T-helper 2 cell treated with Interferon-gamma antibody and Interleukin-4, amounts not matched to agents 5 μg/mL and 100 μg/mL, for 36 hours (primary cell): ENCODE measurements around the gene NIPAL1.
"Not testable (repeated sequence)": the region's sequence is repeated elsewhere in the genome, so short reads cannot be mapped to it uniquely, and the experiment has no call there.

Experiments
- DNase-seq: peaks from one replicate; pipeline ENCODE4 v3.0.0; 2021; ENCODE audit warnings: low spot score
- H3K27ac Mint-ChIP-seq: one replicate; pipeline ENCODE4 v1.8.0; 2021; ENCODE audit warnings: mild to moderate bottlenecking, mixed read lengths
- H3K27me3 Mint-ChIP-seq: one replicate; pipeline ENCODE4 v1.8.0; 2021; ENCODE audit warnings: low read depth, mixed read lengths
- H3K36me3 Mint-ChIP-seq: one replicate; pipeline ENCODE4 v1.8.0; 2021; ENCODE audit warnings: low read depth, mixed read lengths
- H3K4me1 Mint-ChIP-seq: one replicate; pipeline ENCODE4 v1.8.0; 2021; ENCODE audit warnings: low read depth, mixed read lengths
- H3K4me3 Mint-ChIP-seq: one replicate; pipeline ENCODE4 v1.8.0; 2022; ENCODE audit warnings: mild to moderate bottlenecking, moderate library complexity, mixed read lengths
- H3K9me3 Mint-ChIP-seq: one replicate; pipeline ENCODE4 v1.8.0; 2021; ENCODE audit warnings: mixed read lengths

NIPAL1 gene

DNA sequence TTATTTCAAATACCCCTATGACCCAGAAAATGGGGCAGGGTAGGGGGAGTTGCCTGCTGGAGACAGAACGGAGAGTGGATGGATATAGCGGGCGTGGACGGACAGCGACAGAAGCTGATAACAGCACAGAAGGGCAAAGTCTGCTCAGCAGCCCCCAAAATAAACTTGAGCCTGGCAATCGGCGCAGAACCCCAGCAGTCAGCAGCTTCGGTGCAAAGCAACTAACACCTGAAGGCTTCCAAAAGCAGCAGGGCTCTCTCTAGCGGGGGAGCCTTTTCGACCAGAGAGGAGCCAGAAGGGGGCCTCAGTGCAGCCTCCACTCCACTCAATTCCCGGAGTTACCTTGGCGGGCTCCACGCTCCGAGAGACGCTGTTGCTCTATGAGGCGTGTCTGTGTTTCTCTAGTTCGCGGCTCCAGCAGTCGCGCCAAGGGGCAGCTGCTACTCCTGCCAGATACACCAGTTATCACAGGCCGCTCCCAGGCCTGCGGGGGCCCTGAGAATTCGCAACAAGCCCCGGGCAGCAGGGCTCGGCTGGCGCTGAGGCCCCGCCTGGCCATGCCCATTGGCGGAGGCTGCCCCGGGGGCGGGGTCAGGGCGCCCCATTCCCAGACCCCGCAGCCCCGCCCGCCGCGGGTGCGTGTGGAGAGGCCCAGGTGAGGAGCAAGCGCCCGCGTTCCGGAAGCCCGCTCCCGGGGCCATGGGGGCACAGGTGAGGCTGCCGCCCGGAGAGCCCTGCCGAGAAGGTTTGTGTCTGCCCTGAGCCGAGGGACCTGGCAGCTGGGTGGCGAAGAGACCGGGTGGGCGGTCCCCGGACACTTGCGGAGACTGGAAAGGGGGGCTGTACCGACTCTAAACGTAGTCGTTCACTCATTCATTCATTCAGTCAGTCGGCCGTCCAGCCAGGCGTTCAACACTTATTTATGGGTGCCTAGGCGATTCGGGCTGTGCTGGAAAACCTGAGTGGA lies at the start of gene NIPAL1, which contains the start of gene CNGA1:
TSS of gene NIPAL1 (plus strand) at position 632 of the 967 bp plus-strand sequence. CDS start at position 700, 68 bp downstream.
TSS of gene CNGA1 (minus strand) at position 541 of the 967 bp plus-strand sequence. CDS start 63,992 bp downstream, outside the sequence.
- peak; percentile 51 for DNase-seq
- Mint-ChIP-seq H3K36me3 (no peaks in the 10 kb centered on the region), H3K4me1 (peaks cover 13% of the 10 kb centered on the region), H3K27me3 (peaks cover 45% of the 10 kb centered on the region), H3K9me3 (peaks cover 2% of the 10 kb centered on the region), H3K4me3 (peak within 1 kb of the TSS; percentile 71), H3K27ac (no peak within 1 kb of the TSS)

DNA sequence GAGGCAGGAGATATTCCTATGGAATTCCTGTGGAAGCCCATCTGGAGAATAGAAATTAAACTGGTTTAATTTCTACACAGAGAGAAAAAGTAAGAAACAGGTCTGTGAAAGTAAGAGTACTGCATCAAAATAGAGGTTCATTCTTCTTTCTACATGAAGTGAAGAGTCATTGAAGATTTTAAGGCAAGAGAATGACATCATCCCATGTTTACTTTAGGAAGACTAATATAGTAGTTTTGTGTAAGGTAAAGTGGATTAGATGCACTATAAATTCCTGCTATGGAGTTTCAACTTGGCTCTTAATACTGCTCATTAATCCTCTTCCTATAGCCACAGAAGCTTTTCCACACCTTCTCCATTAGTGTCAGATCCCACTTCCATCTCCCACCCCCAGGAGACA lies 47.7 kb upstream of the NIPAL1 start:
- H3K36me3 Mint-ChIP-seq: no peaks in the 10 kb centered on the region
- no peak overlapping the region for H3K4me3 Mint-ChIP-seq
- no peaks in the 10 kb centered on the region for H3K9me3 Mint-ChIP-seq
- no peak overlapping the region for H3K27ac Mint-ChIP-seq
- no peak for DNase-seq
- no peaks in the 10 kb centered on the region for H3K4me1 Mint-ChIP-seq
- peaks cover 2% of the 10 kb centered on the region for H3K27me3 Mint-ChIP-seq

DNA sequence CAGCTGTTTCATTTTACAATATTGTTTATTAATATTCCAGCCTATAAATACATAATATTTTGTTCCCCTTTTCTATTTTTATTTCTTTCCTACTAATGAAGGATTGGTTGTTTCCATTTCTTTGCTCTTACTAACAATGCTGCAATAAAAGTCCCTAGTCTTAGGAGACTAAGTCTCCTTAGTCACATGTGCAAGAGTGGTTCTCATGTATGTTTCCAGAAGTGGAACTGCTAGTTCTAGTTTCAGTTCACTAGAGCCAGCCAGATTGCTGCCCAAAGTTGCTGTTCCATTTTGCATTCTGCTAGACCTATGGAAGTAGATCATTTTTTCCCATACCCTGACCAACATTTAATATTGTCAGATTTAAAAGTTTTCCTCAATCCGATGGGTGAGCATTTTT lies 44.4 kb upstream of the NIPAL1 start:
- H3K4me3 Mint-ChIP-seq: no peak overlapping the region
- no peaks in the 10 kb centered on the region for H3K4me1 Mint-ChIP-seq
- peaks cover 2% of the 10 kb centered on the region for H3K27me3 Mint-ChIP-seq
- no peaks in the 10 kb centered on the region for H3K9me3 Mint-ChIP-seq
- DNase-seq: no peak
- H3K27ac Mint-ChIP-seq: no peak overlapping the region
- no peaks in the 10 kb centered on the region for H3K36me3 Mint-ChIP-seq

DNA sequence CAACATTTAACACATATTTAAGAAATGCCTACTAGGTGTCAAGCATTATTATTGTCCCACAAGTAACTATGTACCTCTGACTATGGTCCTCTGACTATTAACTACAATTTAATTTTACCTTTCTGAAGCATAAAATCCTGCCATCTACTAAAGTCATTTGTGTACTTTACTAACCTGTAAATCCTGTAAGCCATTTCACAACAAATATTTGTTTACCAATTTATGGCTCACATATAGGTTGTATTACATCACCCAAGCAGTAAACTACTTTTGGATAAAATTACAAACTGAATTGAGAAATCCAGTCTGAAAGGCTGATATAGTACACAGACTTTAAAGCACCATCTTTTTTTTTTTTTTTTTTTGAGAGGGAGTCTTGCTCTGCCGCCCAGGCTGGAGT lies 43.9 kb upstream of the NIPAL1 start:
- DNase-seq: no peak
- Mint-ChIP-seq H3K4me3 (no peak overlapping the region), H3K27ac (no peak overlapping the region), H3K27me3 (peaks cover 2% of the 10 kb centered on the region), H3K9me3 (no peaks in the 10 kb centered on the region), H3K36me3 (no peaks in the 10 kb centered on the region), H3K4me1 (no peaks in the 10 kb centered on the region)

DNA sequence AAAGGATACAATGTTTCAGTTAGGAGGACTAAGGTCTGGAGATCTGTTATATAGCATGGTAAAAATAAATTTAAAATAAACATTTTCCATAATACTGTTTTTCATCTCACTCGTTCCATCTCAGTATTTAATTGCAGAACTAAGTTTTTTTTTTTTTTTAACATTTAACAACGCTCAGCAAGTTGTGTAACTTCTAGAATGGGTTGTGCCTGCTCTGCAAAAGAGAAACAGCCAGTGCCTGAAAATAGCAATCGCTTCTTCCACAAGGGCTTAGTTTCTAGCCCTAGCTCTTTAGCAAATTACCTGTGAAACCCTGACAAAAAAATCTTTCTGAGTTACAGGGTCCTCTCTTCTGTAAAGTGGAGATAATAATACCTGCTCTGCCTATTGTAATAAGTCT lies 42.0 kb upstream of the NIPAL1 start:
- no peaks in the 10 kb centered on the region for H3K9me3 Mint-ChIP-seq

DNA sequence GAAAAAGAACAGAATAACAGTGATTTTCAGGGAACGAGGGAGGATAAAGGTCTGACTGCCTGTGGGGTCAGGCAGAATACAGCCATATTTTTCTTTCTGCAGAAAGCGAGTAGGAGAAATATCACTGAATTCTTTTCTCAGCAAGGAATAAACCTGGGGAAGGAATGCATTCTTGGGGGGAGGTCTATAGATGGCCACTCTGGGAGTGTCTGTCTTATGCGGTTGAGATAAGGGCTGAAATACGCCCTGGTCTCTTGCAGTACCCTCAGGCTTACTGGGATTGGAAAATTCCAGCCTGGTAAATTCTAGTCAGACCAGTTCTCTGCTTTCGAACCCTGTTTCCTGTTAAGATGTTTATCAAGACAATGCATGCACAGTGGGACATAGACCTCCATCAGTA lies 26.4 kb upstream of the NIPAL1 start:
- Mint-ChIP-seq H3K9me3 (peaks cover 15% of the 10 kb centered on the region), H3K4me3 (no peak overlapping the region), H3K27ac (no peak overlapping the region), H3K4me1 (no peaks in the 10 kb centered on the region), H3K36me3 (no peaks in the 10 kb centered on the region), H3K27me3 (peaks cover 7% of the 10 kb centered on the region)
- DNase-seq: no peak

More for the DNA sequence above, 42.0 kb upstream of the NIPAL1 start:
- Mint-ChIP-seq H3K4me1 (no peaks in the 10 kb centered on the region), H3K27ac (no peak overlapping the region), H3K27me3 (no peaks in the 10 kb centered on the region), H3K4me3 (no peak overlapping the region), H3K36me3 (no peaks in the 10 kb centered on the region)
- no peak for DNase-seq

DNA sequence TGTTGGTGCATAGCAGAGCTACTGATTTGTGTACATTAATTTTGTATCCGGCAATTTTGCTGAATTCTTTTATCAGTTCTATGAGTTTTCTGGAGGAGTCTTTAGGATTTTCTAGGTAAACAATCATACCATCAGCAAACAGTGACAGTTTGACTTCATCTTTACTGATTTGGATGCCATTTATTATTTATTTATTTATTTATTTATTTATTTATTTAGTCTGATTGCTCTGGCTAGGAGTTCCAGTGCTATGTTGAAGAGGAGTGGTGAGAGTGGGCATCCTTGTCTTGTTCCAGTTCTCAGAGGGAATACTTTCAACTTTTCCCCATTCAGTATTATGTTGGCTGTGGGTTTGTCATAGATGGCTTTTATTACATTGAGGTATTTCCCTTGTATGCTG lies 24.1 kb upstream of the NIPAL1 start:
- not testable (repeated sequence) for H3K4me3 Mint-ChIP-seq, H3K27me3 Mint-ChIP-seq, DNase-seq, H3K4me1 Mint-ChIP-seq, H3K36me3 Mint-ChIP-seq, H3K27ac Mint-ChIP-seq
- H3K9me3 Mint-ChIP-seq: peaks cover 15% of the 10 kb centered on the region

DNA sequence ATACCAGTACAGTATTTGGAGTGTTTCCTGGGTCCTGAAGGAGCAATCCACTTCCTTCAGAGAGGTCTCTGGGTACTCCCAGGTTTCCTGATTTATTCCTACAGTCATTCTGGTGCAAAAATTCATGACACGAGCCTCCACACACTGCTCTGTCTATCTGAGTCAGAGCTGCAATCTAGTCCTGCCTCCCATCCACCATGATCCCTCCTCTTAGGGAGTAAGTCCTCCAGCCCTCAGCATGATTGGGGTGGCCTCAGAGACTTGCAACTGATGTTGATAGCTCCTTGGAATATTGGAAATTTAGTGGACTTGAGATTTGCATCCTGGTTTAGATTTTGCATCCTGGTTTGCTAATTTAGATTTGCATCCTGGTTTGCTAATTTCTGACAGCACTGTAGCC lies 20.6 kb upstream of the NIPAL1 start:
- Mint-ChIP-seq H3K36me3 (no peaks in the 10 kb centered on the region), H3K27me3 (peaks cover 2% of the 10 kb centered on the region)

DNA sequence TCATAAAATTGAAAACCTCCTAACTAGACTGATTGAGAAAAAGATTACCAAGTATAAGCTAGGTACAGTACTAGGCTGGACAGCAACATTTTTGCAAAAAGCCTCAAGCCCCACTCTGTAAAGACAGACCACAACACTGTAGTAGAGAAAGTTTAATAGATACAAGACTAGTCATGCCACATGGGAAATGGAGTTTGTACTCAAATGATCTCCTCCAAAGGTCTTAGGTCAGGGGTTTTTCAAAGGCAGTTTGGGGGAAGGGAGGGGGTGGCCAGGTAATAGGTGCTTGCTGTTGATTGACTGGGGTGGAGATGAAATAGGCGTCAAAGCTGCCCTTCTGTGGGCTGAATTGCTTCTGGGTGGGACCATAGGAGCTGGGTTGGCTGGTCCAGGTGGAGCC lies 14.3 kb upstream of the NIPAL1 start:
- Mint-ChIP-seq H3K4me3 (no peak overlapping the region), H3K9me3 (peaks cover 20% of the 10 kb centered on the region), H3K27me3 (no peaks in the 10 kb centered on the region), H3K27ac (no peak overlapping the region), H3K36me3 (no peaks in the 10 kb centered on the region), H3K4me1 (no peaks in the 10 kb centered on the region)
- DNase-seq: no peak

More for the DNA sequence above, 20.6 kb upstream of the NIPAL1 start:
- Mint-ChIP-seq H3K4me1 (no peaks in the 10 kb centered on the region), H3K9me3 (peaks cover 12% of the 10 kb centered on the region), H3K4me3 (no peak overlapping the region), H3K27ac (no peak overlapping the region)
- DNase-seq: no peak

DNA sequence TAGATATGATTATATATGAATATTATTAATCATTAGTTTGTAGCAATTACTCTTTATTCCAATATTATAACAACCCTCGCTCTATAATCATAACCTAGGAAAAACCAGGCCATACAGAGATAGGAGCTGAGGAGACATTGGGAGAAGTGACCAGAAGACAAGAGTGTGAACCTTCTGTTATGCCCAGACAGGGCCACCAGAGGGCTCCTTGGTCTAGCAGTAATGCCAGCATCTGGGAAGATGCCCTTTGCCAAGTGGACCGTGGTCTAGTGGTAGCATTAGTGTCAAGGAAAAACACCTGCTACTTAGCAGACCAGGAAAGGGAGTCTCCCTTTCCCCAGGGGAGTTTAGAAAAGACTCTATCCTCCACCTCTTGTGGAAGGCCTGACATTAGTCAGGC lies 13.0 kb upstream of the NIPAL1 start:
- H3K27me3 Mint-ChIP-seq, H3K27ac Mint-ChIP-seq, H3K4me1 Mint-ChIP-seq, H3K4me3 Mint-ChIP-seq, H3K36me3 Mint-ChIP-seq: not testable (repeated sequence)
- H3K9me3 Mint-ChIP-seq: peaks cover 14% of the 10 kb centered on the region
- DNase-seq: peak; percentile 14

DNA sequence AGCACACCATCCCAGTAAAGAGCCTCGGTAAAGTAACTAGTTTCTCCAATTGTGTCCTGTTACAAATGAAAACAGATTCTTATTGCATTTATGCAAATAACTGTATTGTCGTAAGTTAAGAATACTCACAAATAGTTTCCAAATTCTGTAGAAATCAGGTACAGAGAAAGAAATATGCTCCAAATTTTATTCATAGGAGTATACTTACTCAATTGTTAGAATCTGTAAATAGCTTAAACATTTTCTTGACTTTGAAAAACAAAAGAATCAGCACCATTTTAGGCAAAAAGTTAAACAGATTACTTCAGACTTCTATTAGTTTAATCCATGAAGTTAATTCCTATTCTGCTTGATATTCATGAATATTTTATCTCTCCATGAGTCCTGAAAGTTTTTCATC lies 10.8 kb upstream of the NIPAL1 start:
- Mint-ChIP-seq H3K4me3 (no peak overlapping the region), H3K27me3 (no peaks in the 10 kb centered on the region)

DNA sequence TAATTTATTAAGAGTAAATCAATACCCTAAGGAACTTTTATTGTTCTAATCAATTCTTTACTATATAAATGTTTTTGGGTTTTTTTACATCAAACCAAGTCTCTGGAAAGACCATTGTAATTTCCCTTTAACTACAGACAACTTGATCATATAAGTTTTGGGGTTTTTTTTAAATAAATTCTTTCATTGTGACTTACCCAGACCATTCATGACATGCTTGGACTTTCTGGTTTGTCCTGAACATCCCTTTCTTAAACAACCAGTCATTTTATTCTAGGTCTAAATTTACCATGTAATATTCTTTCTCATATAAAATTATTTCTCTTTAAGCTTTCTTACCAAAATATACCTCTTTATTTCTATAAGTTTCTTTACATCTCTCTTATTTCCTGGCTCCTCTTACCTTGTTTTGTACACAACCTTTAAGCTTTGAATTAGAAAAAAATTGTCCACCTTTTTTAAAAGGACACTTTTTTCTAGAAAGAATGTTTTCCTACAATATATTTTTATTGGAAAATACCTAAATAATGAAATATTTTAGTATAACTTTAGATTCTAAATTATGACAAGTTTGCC lies 8.5 kb upstream of the NIPAL1 start:
- Mint-ChIP-seq H3K36me3 (no peaks in the 10 kb centered on the region), H3K27ac (no peak overlapping the region), H3K27me3 (no peaks in the 10 kb centered on the region), H3K4me1 (no peaks in the 10 kb centered on the region), H3K9me3 (peaks cover 32% of the 10 kb centered on the region), H3K4me3 (no peak overlapping the region)
- DNase-seq: no peak

More for the DNA sequence above, 10.8 kb upstream of the NIPAL1 start:
- Mint-ChIP-seq H3K9me3 (peaks cover 24% of the 10 kb centered on the region), H3K27ac (no peak overlapping the region), H3K36me3 (no peaks in the 10 kb centered on the region), H3K4me1 (no peaks in the 10 kb centered on the region)
- DNase-seq: no peak

DNA sequence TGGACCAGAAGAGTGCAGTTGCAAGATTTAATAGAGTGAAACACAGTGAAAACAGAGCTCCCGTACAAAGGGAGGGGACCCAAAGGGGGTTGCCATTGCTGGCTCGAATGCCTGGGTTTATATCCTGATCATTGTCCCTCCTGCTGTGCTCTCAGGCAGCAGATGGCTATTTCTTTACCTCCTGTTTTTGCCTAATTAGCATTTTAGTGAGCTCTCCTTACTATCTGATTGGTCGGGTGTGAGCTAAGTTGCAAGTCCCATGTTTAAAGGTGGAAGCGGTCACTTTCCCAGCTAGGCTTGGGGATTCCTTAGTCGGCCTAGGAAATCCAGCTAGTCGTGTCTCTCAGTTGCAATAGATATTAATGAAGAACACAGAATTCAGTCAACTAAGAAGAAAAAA lies 5.7 kb upstream of the NIPAL1 start:
- Mint-ChIP-seq H3K9me3 (peaks cover 22% of the 10 kb centered on the region), H3K27me3 (peaks cover 11% of the 10 kb centered on the region)
- H3K36me3 Mint-ChIP-seq, H3K4me1 Mint-ChIP-seq, H3K27ac Mint-ChIP-seq, DNase-seq, H3K4me3 Mint-ChIP-seq: not testable (repeated sequence)

DNA sequence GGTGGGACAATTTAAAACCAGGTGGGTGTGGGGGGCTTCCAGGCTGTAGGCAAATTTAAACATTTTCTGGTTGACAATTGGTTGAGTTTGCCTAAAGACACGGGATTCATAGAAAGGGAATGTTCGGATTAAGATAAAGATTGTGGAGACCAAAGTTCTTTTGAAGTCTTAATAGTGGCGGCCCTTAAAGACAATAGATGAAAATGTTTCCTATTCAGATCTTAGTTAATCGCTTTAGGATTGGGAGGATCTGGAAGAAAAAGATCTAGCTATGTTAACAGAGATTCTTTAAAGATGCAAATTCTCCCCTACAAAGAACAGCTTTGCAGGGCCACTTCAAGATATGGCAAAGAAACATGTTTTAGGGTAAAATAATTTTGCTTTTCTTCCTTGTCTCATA lies 4.8 kb upstream of the NIPAL1 start:
- Mint-ChIP-seq H3K27me3 (peaks cover 13% of the 10 kb centered on the region), H3K9me3 (peaks cover 18% of the 10 kb centered on the region), H3K4me3 (no peak overlapping the region), H3K27ac (no peak overlapping the region), H3K4me1 (peaks cover 5% of the 10 kb centered on the region), H3K36me3 (no peaks in the 10 kb centered on the region)
- no peak for DNase-seq
